ENCODE results near the gene LMAN1. TPM values are rescaled to one million over a fixed set of nuclear protein-coding genes. Genes with fewer than 3 reads are reported as not detected.

Gene LMAN1
- total RNA-seq, 2 donors from 2014 or later, result 124 to 146 TPM

Other genes starting within 250 kb of the LMAN1 start
- gene SEC11C, start 219.4 kb downstream of the LMAN1 start, total RNA-seq, result 10 to 100 TPM; 79.4 to 83.1 TPM
- gene GRP, start 139.1 kb downstream of the LMAN1 start, total RNA-seq, result not detected
- not detected for gene RAX, start 85.8 kb downstream of the LMAN1 start, total RNA-seq
- not detected for gene CPLX4, start 40.6 kb downstream of the LMAN1 start, total RNA-seq

Measured in natural killer cell treated with Interleukin-12 subunit alpha and Interleukin-12 subunit beta and Interleukin-15 and Interleukin-18, amount 100 ng/mL, for 72 hours (primary cell).